ENCODE measurements around the gene SEC61B. TPM values are rescaled to one million over a fixed set of nuclear protein-coding genes. Genes with fewer than 3 reads are reported as not detected.

Gene SEC61B
- 100 to 1,000 TPM in 5 of 6 experiments, 10 to 100 TPM in 1; 85.1 to 158 (median 131) TPM for total RNA-seq
- long read RNA-seq, transcript SEC61B-201 (4 exons, 545 nt), result major isoform, 68 of 70 reads
- long read RNA-seq, partial matches to known transcripts, result 1 of 70 reads
- long read RNA-seq, other reads (novel, unspliced or antisense), result 1 of 70 reads

DNA sequence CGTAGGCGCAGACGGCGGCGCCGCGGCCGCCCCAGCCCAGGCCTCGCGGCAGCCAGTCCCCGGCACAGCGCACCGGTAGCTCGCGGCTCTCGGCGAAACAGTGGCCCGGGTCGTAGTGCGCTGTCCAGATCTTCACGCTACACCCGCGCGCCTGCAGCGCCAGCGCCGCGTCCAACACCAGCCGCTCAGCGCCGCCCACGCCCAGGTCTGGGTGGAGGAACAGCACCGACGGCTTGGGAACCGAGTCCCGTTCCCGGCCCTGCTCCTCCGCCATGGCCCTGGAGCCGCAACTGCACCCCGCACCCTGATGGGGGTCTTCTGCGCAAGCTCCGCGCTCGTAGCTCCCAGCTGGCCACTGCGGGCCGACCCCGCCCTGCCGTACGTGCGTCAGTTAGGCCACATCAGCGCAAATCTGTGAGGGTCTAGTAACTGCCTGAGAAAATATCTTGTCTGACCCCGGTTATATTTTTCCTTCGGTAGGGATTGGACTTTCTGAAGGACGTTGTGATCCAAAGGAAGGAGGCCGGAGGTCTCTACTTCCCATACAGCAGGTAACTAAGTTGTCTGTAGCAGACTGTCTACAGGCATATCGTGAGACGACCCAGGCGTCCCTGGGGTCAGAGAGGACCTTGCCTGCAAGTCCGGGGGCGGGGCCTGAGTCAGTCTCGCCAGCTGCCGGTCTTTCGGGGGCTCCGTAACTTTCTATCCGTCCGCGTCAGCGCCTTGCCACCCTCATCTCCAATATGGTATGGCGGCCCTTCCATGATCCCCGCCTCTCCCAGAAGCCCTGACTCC lies at the start of gene SEC61B, which contains the start of gene ALG2:
TSS of gene SEC61B (plus strand) at position 662 of the 795 bp plus-strand sequence. CDS start at position 744, 82 bp downstream.
TSS of gene ALG2 (minus strand) at position 322 of the 795 bp plus-strand sequence. CDS start at position 274, 48 bp downstream.
- TF ChIP-seq, protein P1, sequence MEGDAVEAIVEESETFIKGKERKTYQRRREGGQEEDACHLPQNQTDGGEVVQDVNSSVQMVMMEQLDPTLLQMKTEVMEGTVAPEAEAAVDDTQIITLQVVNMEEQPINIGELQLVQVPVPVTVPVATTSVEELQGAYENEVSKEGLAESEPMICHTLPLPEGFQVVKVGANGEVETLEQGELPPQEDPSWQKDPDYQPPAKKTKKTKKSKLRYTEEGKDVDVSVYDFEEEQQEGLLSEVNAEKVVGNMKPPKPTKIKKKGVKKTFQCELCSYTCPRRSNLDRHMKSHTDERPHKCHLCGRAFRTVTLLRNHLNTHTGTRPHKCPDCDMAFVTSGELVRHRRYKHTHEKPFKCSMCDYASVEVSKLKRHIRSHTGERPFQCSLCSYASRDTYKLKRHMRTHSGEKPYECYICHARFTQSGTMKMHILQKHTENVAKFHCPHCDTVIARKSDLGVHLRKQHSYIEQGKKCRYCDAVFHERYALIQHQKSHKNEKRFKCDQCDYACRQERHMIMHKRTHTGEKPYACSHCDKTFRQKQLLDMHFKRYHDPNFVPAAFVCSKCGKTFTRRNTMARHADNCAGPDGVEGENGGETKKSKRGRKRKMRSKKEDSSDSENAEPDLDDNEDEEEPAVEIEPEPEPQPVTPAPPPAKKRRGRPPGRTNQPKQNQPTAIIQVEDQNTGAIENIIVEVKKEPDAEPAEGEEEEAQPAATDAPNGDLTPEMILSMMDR (IDR thresholded peaks at IDR 0.05), result peak in 1 of 4 donors; percentile 5
- TF ChIP-seq POLR2A (IDR thresholded peaks at IDR 0.05), result peak; percentile 92
- Histone ChIP-seq H3K4me1 (peaks cover 0 to 36% (median 20%) of the 10 kb centered on the region in 4 donors), H3K9me3 (no peaks in the 10 kb centered on the region), H3K36me3 (peaks cover 0 to 4% (median 0%) of the 10 kb centered on the region in 4 donors), H3K4me3 (peak within 1 kb of the TSS; percentile 81 to 98 (median 94)), H3K27ac (peak within 1 kb of the TSS; percentile 99), H3K27me3 (no peaks in the 10 kb centered on the region)
- intact Hi-C loops (cut with DNase I), result no loop called here
- DNase-seq, result peak; percentile 94 to 96 (median 95)
- ATAC-seq, result peak; percentile 96 to 98 (median 97)
- 0% methylated on average over 6 of the region's 70 CpGs for WGBS (ENCODE audit: insufficient coverage, low coverage, low lambda C conversion rate, missing lambda C conversion rate)

DNA sequence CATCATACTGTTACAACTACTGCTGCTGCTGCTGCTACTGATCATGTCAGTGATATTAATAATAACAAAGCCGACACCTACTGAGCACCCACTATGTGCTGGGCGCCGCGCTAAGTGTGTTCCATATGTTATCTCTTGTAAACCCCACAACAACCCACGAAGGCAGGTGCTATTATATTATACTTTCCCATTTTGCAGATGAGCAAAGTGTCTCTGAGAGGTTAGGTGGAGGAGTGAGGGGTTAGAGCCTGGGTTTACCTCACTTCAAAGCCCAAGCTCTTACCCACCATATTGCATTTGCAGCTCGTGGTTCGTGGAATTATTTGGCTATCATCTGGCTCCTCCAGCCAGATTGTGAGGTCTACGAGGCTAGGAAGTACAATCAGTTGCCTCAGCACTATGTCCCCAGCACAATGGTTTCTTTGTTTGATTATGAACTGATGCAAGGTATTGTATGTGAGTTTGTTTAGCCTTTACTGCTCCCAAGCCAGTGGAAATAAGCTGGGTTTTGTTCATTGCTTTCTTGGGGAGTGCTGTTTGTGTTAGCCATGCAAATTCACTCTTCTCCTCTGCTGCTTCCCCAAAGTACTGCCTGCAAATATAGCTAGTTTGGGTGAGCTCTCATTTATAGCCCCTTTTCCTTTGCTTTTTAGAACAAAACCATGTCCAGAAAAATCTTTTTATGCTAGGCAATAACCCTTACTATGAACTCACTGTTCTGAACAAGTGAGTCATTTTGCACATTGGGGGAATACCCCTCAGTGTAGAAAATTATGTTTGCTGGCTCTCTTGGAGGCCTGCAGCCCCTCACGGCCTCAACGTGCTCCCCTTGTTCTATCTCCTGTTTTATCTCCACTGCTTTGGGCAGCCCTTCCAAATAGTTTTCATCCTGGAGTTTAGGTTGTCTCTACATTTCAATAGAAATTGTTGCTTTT lies 48.2 kb upstream of the SEC61B start:
- 69% methylated on average over 9 of the region's 10 CpGs for WGBS (ENCODE audit: insufficient coverage, low coverage, low lambda C conversion rate, missing lambda C conversion rate)
- intact Hi-C loops (cut with DNase I), result no loop called here

DNA sequence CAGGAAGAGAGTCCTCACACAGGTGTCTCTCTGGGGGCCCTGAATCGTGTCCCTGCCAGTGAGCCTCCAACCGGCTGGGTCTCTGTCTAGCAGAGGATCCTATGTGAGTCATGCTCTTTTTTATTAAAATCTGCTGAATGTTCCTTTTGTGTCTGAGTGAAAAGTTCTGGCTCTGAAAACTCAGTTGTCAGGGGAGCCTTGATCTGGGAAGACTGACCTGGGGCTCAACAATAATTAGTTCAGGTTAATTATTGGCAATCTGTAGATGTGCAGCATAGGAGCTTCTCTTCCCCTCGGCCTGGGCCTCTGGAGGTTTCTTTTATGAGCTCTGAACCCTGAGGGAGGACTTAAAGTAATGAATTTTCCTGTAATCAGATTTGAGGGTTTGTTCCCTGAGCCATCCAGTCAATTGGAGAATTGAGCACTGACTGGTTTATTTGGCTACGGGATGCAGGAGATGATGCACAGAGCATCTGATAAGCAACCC lies 45.5 kb upstream of the SEC61B start:
- 30% methylated on average over 4 of the region's 4 CpGs for WGBS (ENCODE audit: insufficient coverage, low coverage, low lambda C conversion rate, missing lambda C conversion rate)
- ATAC-seq, result no peak
- Histone ChIP-seq H3K4me3 (no peak overlapping the region), H3K36me3 (no peaks in the 10 kb centered on the region), H3K27ac (no peak overlapping the region), H3K9me3 (no peaks in the 10 kb centered on the region), H3K27me3 (no peaks in the 10 kb centered on the region), H3K4me1 (no peaks in the 10 kb centered on the region)
- TF ChIP-seq, protein P1 (IDR thresholded peaks at IDR 0.05), result no peak
- no peak for TF ChIP-seq POLR2A (IDR thresholded peaks at IDR 0.05)
- no peak for DNase-seq
- intact Hi-C loops (cut with DNase I), result no loop called here

More for the DNA sequence above, 48.2 kb upstream of the SEC61B start:
- no peaks in the 10 kb centered on the region for H3K27me3 ChIP-seq
- DNase-seq (no peak), ATAC-seq (no peak)
- H3K9me3 ChIP-seq, result no peaks in the 10 kb centered on the region
- no peak overlapping the region for H3K4me3 ChIP-seq
- TF ChIP-seq, protein P1 (IDR thresholded peaks at IDR 0.05), result no peak
- no peak for TF ChIP-seq POLR2A (IDR thresholded peaks at IDR 0.05)
- H3K36me3 ChIP-seq, result no peaks in the 10 kb centered on the region
- H3K4me1 ChIP-seq, result no peaks in the 10 kb centered on the region
- no peak overlapping the region for H3K27ac ChIP-seq

All from right lobe of liver (tissue), 6 donors.